Activated CD8-positive, alpha-beta T cell treated with anti-CD3 and anti-CD28 coated beads for 36 hours (primary cell): ENCODE measurements around the gene COX8C. TPM values are rescaled to one million over a fixed set of nuclear protein-coding genes. Genes with fewer than 3 reads are reported as not detected.

Experiments used
- ATAC-seq: fragments of 200-7000 bp; cut with Tn5 transposase; one replicate; pipeline ENCODE4 v1.10.0; 2021; ENCODE audit warnings: mild to moderate bottlenecking, moderate library complexity
- CTCF ChIA-PET: fragments of 350-600 bp; sonication (Branson Sonifier 250); formaldehyde crosslinking; loops from one replicate; lab custom pipeline; 2021; ENCODE audit warnings: antibody characterized with exemption; lab: Charles Lee
- POLR2A ChIA-PET: fragments of 350-600 bp; sonication (Branson Sonifier 250); formaldehyde crosslinking; loops from one replicate; lab custom pipeline; 2021; ENCODE audit warnings: antibody characterized with exemption; lab: Charles Lee
- DNase-seq: peaks from one replicate; pipeline ENCODE4 v3.0.0-alpha.2; 2020
- H3K27ac Mint-ChIP-seq: one replicate; pipeline ENCODE4 v1.8.0; 2021; ENCODE audit warnings: mild to moderate bottlenecking, mixed read lengths
- H3K27me3 Mint-ChIP-seq: one replicate; pipeline ENCODE4 v1.8.0; 2021; ENCODE audit warnings: mixed read lengths
- H3K36me3 Mint-ChIP-seq: one replicate; pipeline ENCODE4 v1.8.0; 2021; ENCODE audit warnings: low read depth, mixed read lengths
- H3K4me1 Mint-ChIP-seq: one replicate; pipeline ENCODE4 v1.8.0; 2021; ENCODE audit warnings: low read depth, mixed read lengths
- H3K4me3 Mint-ChIP-seq: one replicate; pipeline ENCODE4 v1.8.0; 2021; ENCODE audit warnings: mild to moderate bottlenecking, moderate library complexity, mixed read lengths
- H3K9me3 Mint-ChIP-seq: one replicate; pipeline ENCODE4 v1.8.0; 2021; ENCODE audit warnings: mixed read lengths
- CTCF ChIP-seq: fragments of 200-600 bp; IDR thresholded peaks from one replicate; pipeline ENCODE4 v1.8.0; 2022; ENCODE audit warnings: antibody characterized with exemption, mild to moderate bottlenecking
- intact Hi-C: fragments of 100-400 bp; cut with micrococcal nuclease; formaldehyde crosslinking; loops from one replicate; pipeline ENCODE4 v1.10.0; 2022
- total RNA-seq, 2 experiments: library from RNA; stranded (reverse); gene quantifications; one replicate each; pipeline ENCODE4 v1.2.3, GENCODE V29; 2021

The COX8C gene
- total RNA-seq: not detected

GRCh38 chr14:93346926-93347721 lies at the start of gene COX8C:
TSS of gene COX8C (plus strand) at chr14:93347182. CDS start at chr14:93347269, 87 bp downstream.
- Mint-ChIP-seq H3K9me3 (peaks cover 2% of the 10 kb centered on the region), H3K4me1 (no peaks in the 10 kb centered on the region), H3K36me3 (no peaks in the 10 kb centered on the region), H3K4me3 (no peak within 1 kb of the TSS), H3K27ac (no peak within 1 kb of the TSS), H3K27me3 (peaks cover 5% of the 10 kb centered on the region)
- DNase-seq: no peak
- no peak for TF ChIP-seq CTCF
- CTCF ChIA-PET: no interaction called here
- intact Hi-C loops: no loop called here
- ATAC-seq: no peak
- POLR2A ChIA-PET: no interaction called here

- H3K27me3 Mint-ChIP-seq: no peaks in the 10 kb centered on the region
- no peak overlapping the region for H3K27ac Mint-ChIP-seq
- no peaks in the 10 kb centered on the region for H3K9me3 Mint-ChIP-seq
- DNase-seq (no peak), ATAC-seq (no peak)
- ChIA-PET CTCF (interaction anchor here (0.6 to 1.4 kb wide), 2 partner anchors 11 to 65 kb away, joined by 3 to 5 read pairs; no protein-coding TSS in a partner anchor), POLR2A (interaction anchor here (2.1 kb wide), 1 partner anchor 16 kb away, joined by 7 read pairs; no protein-coding TSS in a partner anchor)
- peaks cover 8% of the 10 kb centered on the region for H3K4me1 Mint-ChIP-seq
- peaks cover 3% of the 10 kb centered on the region for H3K36me3 Mint-ChIP-seq
- intact Hi-C loops: no loop called here
- no peak for TF ChIP-seq CTCF
- no peak overlapping the region for H3K4me3 Mint-ChIP-seq
These were observed 47.6 kb upstream of the COX8C start for GRCh38 chr14:93299416-93299815.

- ATAC-seq (no peak), DNase-seq (no peak)
- no peak for TF ChIP-seq CTCF
- H3K4me3 Mint-ChIP-seq: no peak overlapping the region
- POLR2A ChIA-PET: no interaction called here
- no peak overlapping the region for H3K27ac Mint-ChIP-seq
- no peaks in the 10 kb centered on the region for H3K27me3 Mint-ChIP-seq
- peaks cover 10% of the 10 kb centered on the region for H3K4me1 Mint-ChIP-seq
- CTCF ChIA-PET: no interaction called here
- no peaks in the 10 kb centered on the region for H3K36me3 Mint-ChIP-seq
- intact Hi-C loops: no loop called here
- no peaks in the 10 kb centered on the region for H3K9me3 Mint-ChIP-seq
These were observed 47.1 kb upstream of the COX8C start for GRCh38 chr14:93299866-93300265.

- DNase-seq: no peak
- no peaks in the 10 kb centered on the region for H3K36me3 Mint-ChIP-seq
- ATAC-seq: no peak
- no peak for TF ChIP-seq CTCF
- H3K9me3 Mint-ChIP-seq: no peaks in the 10 kb centered on the region
- no peak overlapping the region for H3K4me3 Mint-ChIP-seq
- H3K4me1 Mint-ChIP-seq: peaks cover 14% of the 10 kb centered on the region
- intact Hi-C loops: no loop called here
- H3K27ac Mint-ChIP-seq: no peak overlapping the region
- H3K27me3 Mint-ChIP-seq: no peaks in the 10 kb centered on the region
- ChIA-PET CTCF (no interaction called here), POLR2A (interaction anchor here (0.8 kb wide), 2 partner anchors 10 to 28 kb away, joined by 3 to 4 read pairs; no protein-coding TSS in a partner anchor)
These were observed 45.0 kb upstream of the COX8C start for GRCh38 chr14:93301821-93302447.
